ENCODE measurements around the gene PTAFR.

Gene PTAFR

DNA sequence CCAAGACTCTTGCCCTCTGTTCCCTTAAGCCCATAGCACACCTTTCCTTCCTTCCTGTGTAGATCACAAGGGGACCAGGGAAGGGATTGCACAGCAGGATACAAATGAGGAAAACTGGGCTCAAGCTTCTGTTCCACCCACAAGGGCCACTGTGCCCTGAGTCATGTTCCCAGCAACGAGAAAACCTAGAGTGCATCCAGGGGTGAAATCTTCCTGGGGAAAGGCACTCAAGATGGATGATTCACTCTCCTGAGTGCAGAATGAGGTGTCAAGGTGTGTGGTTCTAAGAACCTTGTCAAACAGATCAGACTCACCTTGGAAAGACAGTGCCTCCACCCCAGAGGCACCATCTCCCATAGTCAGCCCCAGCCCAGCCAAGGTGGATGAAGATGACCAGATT, 47.3 kb downstream of the PTAFR start:
- POLR2A ChIA-PET: interaction anchor here (0.7 kb wide), 1 partner anchor 57 kb away, joined by 3 read pairs; no protein-coding TSS in a partner anchor
- TF ChIP-seq PRDM1 (tag by site-specific recombination; IDR thresholded peaks at IDR 0.05) (peak; percentile 54; the same call in 1 of the 2 replicates), ZNF514 (tag by site-specific recombination; IDR thresholded peaks at IDR 0.05) (no peak), OSR2 (tag by site-specific recombination; IDR thresholded peaks at IDR 0.05) (0 out of 2 replicates have a peak, but pooled peaks have one; percentile 20), ZNF341 (tag by site-specific recombination; IDR thresholded peaks at IDR 0.05; ENCODE audit: low read depth) (no peak), ZNF416 (tag by site-specific recombination; IDR thresholded peaks at IDR 0.05) (no peak)
- TF ChIP-seq, protein P1, sequence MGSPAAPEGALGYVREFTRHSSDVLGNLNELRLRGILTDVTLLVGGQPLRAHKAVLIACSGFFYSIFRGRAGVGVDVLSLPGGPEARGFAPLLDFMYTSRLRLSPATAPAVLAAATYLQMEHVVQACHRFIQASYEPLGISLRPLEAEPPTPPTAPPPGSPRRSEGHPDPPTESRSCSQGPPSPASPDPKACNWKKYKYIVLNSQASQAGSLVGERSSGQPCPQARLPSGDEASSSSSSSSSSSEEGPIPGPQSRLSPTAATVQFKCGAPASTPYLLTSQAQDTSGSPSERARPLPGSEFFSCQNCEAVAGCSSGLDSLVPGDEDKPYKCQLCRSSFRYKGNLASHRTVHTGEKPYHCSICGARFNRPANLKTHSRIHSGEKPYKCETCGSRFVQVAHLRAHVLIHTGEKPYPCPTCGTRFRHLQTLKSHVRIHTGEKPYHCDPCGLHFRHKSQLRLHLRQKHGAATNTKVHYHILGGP (tag by site-specific recombination; IDR thresholded peaks at IDR 0.05): peak; percentile 75; the same call in 1 of the 2 replicates
- TF ChIP-seq, protein P2, sequence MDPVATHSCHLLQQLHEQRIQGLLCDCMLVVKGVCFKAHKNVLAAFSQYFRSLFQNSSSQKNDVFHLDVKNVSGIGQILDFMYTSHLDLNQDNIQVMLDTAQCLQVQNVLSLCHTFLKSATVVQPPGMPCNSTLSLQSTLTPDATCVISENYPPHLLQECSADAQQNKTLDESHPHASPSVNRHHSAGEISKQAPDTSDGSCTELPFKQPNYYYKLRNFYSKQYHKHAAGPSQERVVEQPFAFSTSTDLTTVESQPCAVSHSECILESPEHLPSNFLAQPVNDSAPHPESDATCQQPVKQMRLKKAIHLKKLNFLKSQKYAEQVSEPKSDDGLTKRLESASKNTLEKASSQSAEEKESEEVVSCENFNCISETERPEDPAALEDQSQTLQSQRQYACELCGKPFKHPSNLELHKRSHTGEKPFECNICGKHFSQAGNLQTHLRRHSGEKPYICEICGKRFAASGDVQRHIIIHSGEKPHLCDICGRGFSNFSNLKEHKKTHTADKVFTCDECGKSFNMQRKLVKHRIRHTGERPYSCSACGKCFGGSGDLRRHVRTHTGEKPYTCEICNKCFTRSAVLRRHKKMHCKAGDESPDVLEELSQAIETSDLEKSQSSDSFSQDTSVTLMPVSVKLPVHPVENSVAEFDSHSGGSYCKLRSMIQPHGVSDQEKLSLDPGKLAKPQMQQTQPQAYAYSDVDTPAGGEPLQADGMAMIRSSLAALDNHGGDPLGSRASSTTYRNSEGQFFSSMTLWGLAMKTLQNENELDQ (tag by site-specific recombination; IDR thresholded peaks at IDR 0.05; ENCODE audit: low read depth): no peak
- Histone ChIP-seq H3K9me3 (ENCODE audit: control insufficient read depth, insufficient read depth, low read depth, low read length) (no peaks in the 10 kb centered on the region), H3K4me1 (ENCODE audit: control insufficient read depth, insufficient read depth, low read length) (no peaks in the 10 kb centered on the region), H3K4me3 (ENCODE audit: low read depth, low read length) (no peak overlapping the region), H3K27ac (ENCODE audit: extremely low read depth, low read depth, low read length) (no peak overlapping the region), H3K36me3 (ENCODE audit: control insufficient read depth in 2 of 2, insufficient read depth in 1 of 2, low read length in 2 of 2) (no peaks in the 10 kb centered on the region)
- CTCF ChIA-PET: interaction anchor here (0.6 kb wide), 1 partner anchor 44 kb away, joined by 3 read pairs; no protein-coding TSS in a partner anchor

DNA sequence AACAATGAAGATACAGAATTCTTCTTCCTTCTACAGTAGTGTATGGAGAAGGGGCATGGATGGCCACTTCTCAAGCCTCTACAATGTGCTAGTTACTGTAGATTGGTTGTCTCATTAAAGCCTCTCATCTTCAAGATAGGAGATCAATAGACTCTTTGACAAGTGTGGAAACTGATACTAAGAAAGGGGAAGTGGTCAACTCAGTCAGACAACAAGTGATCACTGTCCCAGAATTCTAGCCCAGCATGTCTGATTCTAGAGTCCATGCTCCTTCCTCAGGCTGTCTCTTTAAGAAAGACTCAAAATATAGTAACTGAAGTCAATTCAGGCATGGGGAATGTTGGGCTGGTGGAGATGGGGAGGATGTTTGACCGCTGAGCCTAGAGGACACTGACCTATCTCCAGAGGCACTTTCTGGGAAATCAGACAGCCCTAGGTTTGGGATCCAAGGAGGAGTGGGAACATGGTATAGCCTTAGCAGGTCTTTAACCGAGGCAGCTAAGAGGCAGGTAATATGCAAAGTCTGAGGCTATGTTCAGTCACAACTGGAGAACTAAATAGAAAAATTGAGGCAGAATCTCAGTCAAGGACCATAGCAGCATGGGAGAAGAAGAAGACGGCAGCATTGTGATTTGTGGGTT, 48.8 kb downstream of the PTAFR start:
- POLR2A ChIA-PET: interaction anchor here (0.7 kb wide), 1 partner anchor 455 kb away, joined by 4 read pairs; no protein-coding TSS in a partner anchor
- Histone ChIP-seq H3K27ac (ENCODE audit: extremely low read depth, low read depth, low read length) (no peak overlapping the region), H3K4me1 (ENCODE audit: control insufficient read depth, insufficient read depth, low read length) (no peaks in the 10 kb centered on the region), H3K4me3 (ENCODE audit: low read depth, low read length) (no peak overlapping the region), H3K9me3 (ENCODE audit: control insufficient read depth, insufficient read depth, low read depth, low read length) (no peaks in the 10 kb centered on the region), H3K36me3 (ENCODE audit: control insufficient read depth in 2 of 2, insufficient read depth in 1 of 2, low read length in 2 of 2) (no peaks in the 10 kb centered on the region)
- TF ChIP-seq ZNF354C (tag by site-specific recombination; IDR thresholded peaks at IDR 0.05; ENCODE audit: borderline replicate concordance, low read depth): no peak
- TF ChIP-seq ZIC2 (tag by site-specific recombination; IDR thresholded peaks at IDR 0.05): no peak
- TF ChIP-seq KLF1 (tag by site-specific recombination; IDR thresholded peaks at IDR 0.05): no peak
- TF ChIP-seq BCL11B (tag by site-specific recombination; IDR thresholded peaks at IDR 0.05; ENCODE audit: low read depth): no peak
- CTCF ChIA-PET: no interaction called here

DNA sequence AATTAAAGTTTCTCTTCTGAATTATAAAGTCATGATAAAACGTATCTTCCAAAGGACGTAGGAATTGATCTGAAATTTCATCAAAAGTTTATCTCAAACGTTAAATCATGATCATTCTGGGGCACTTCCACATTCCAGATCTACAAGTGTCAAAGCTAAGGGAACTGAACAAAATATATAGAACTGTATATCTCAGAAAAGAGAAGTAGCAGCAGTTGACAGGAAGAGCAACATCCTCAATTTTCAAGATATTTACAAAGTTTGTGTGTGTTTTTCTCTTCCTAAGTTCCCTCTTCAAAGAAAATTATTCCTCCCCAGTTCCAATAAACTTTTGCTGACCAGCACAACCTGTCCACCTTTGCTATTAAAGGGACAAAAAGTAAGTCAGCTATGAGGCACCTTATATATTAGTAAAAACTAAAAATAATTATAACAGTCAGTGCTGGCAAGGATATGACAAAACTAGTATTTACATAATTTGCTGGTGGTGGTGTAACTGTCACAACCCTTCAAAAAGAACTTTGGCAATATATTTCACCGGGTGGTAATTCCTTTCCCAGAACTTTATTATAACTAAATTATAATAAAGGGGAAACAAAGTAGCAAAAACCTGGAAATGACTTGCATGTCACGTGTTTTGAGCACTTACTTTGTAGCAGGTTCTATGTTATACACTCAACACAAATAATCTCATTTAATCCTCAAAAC, 49.6 kb downstream of the PTAFR start:
- H3K4me1 ChIP-seq (ENCODE audit: control insufficient read depth, insufficient read depth, low read length): no peaks in the 10 kb centered on the region
- no peaks in the 10 kb centered on the region for H3K36me3 ChIP-seq (ENCODE audit: control insufficient read depth in 2 of 2, insufficient read depth in 1 of 2, low read length in 2 of 2)
- H3K9me3 ChIP-seq (ENCODE audit: control insufficient read depth, insufficient read depth, low read depth, low read length): no peaks in the 10 kb centered on the region
- ChIA-PET CTCF (interaction anchor here (0.6 kb wide), 1 partner anchor 25 kb away, joined by 3 read pairs; no protein-coding TSS in a partner anchor), POLR2A (interaction anchor here (0.6 kb wide), 1 partner anchor 38 kb away, joined by 4 read pairs; no protein-coding TSS in a partner anchor)
- H3K4me3 ChIP-seq (ENCODE audit: low read depth, low read length): no peak overlapping the region
- H3K27ac ChIP-seq (ENCODE audit: extremely low read depth, low read depth, low read length): no peak overlapping the region
- no peak for TF ChIP-seq KLF7 (tag by site-specific recombination; IDR thresholded peaks at IDR 0.05; ENCODE audit: borderline replicate concordance)
- no peak for TF ChIP-seq GLI2 (tag by site-specific recombination; IDR thresholded peaks at IDR 0.05; ENCODE audit: borderline replicate concordance, low read depth)
- no peak for TF ChIP-seq ZNF221 (tag by site-specific recombination; IDR thresholded peaks at IDR 0.05; ENCODE audit: borderline replicate concordance)
- TF ChIP-seq ZNF292 (tag by site-specific recombination; IDR thresholded peaks at IDR 0.05; ENCODE audit: borderline replicate concordance, low read depth): no peak
- no peak for TF ChIP-seq ZBTB21 (tag by site-specific recombination; IDR thresholded peaks at IDR 0.05)
- no peak for TF ChIP-seq KLF8 (tag by site-specific recombination; IDR thresholded peaks at IDR 0.05)
- TF ChIP-seq PRDM1 (tag by site-specific recombination; IDR thresholded peaks at IDR 0.05): no peak
- TF ChIP-seq ZBTB20 (tag by site-specific recombination; IDR thresholded peaks at IDR 0.05): no peak
- TF ChIP-seq ZNF677 (tag by site-specific recombination; IDR thresholded peaks at IDR 0.05): no peak
- TF ChIP-seq, protein P3, sequence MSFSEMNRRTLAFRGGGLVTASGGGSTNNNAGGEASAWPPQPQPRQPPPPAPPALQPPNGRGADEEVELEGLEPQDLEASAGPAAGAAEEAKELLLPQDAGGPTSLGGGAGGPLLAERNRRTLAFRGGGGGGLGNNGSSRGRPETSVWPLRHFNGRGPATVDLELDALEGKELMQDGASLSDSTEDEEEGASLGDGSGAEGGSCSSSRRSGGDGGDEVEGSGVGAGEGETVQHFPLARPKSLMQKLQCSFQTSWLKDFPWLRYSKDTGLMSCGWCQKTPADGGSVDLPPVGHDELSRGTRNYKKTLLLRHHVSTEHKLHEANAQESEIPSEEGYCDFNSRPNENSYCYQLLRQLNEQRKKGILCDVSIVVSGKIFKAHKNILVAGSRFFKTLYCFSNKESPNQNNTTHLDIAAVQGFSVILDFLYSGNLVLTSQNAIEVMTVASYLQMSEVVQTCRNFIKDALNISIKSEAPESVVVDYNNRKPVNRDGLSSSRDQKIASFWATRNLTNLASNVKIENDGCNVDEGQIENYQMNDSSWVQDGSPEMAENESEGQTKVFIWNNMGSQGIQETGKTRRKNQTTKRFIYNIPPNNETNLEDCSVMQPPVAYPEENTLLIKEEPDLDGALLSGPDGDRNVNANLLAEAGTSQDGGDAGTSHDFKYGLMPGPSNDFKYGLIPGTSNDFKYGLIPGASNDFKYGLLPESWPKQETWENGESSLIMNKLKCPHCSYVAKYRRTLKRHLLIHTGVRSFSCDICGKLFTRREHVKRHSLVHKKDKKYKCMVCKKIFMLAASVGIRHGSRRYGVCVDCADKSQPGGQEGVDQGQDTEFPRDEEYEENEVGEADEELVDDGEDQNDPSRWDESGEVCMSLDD (tag by site-specific recombination; IDR thresholded peaks at IDR 0.05): no peak
- no peak for TF ChIP-seq ZNF366 (tag by site-specific recombination; conservative IDR thresholded peaks at IDR 0.05)
- TF ChIP-seq IKZF3 (tag by site-specific recombination; IDR thresholded peaks at IDR 0.05): no peak
- TF ChIP-seq GFI1B (tag by site-specific recombination; IDR thresholded peaks at IDR 0.05): no peak

Data from HEK293 (cell line).